HEK293 (cell line): Measurements from ENCODE around the gene KIFBP.

ENCODE experiments used
- CTCF ChIA-PET: fragments of 350-600 bp; formaldehyde crosslinking; extraction: SDS; loops from one replicate; lab custom pipeline; 2021; ENCODE audit warnings: antibody characterized with exemption; lab: Yijun Ruan, JAX
- POLR2A ChIA-PET: fragments of 300-600 bp; formaldehyde crosslinking; extraction: SDS; loops from one replicate; lab custom pipeline; 2020; ENCODE audit warnings: antibody characterized with exemption, inconsistent platforms; lab: Yijun Ruan, JAX
- H3K27ac ChIP-seq: fragments of 200-500 bp; sonication (Bioruptor generic); 2 replicates; pipeline ENCODE4 v1.5.1; 2014; ENCODE audit warnings: low read depth, low read length, control low read depth, inconsistent platforms; ENCODE audit errors: extremely low read depth
- H3K36me3 ChIP-seq, 2 experiments: fragments of 200-500 bp in 1 of 2; sonication (Bioruptor generic) in 1 of 2; 1 replicate in 1 of 2; 2 replicates in 1 of 2; pipeline ENCODE4 v1.5.1; 2014 to 2017; ENCODE audit warnings: inconsistent platforms in 2 of 2, low read length in 2 of 2; ENCODE audit not compliant: control insufficient read depth in 2 of 2, insufficient read depth in 1 of 2
- H3K4me1 ChIP-seq: fragments of 200-500 bp; sonication (Bioruptor generic); 2 replicates; pipeline ENCODE4 v1.5.1; 2014; ENCODE audit warnings: mild to moderate bottlenecking, low read length, inconsistent platforms; ENCODE audit not compliant: control insufficient read depth, insufficient read depth
- H3K4me3 ChIP-seq: 2 replicates; pipeline ENCODE4 v1.5.1; 2011; ENCODE audit warnings: low read depth, mild to moderate bottlenecking, control low read depth, low read length, moderate library complexity
- H3K9me3 ChIP-seq: fragments of 200-500 bp; sonication (Bioruptor generic); 2 replicates; pipeline ENCODE4 v1.5.1; 2014; ENCODE audit warnings: low read depth, low read length, inconsistent platforms; ENCODE audit not compliant: control insufficient read depth, insufficient read depth
- FEZF1 ChIP-seq: fragments of 450-650 bp; formaldehyde crosslinking; IDR thresholded peaks from 2 replicates; pipeline ENCODE4 v1.5.1; 2016; ENCODE audit warnings: missing biosample characterization, missing genetic modification characterization
- HIC1 ChIP-seq: fragments of 450-650 bp; formaldehyde crosslinking; IDR thresholded peaks from 2 replicates; pipeline ENCODE4 v1.5.1; 2016; ENCODE audit warnings: missing biosample characterization, missing genetic modification characterization
- KLF17 ChIP-seq: fragments of 450-650 bp; formaldehyde crosslinking; IDR thresholded peaks from 2 replicates; pipeline ENCODE4 v1.5.1; 2016; ENCODE audit warnings: missing biosample characterization, missing genetic modification characterization
- OSR2 ChIP-seq: fragments of 450-650 bp; formaldehyde crosslinking; IDR thresholded peaks from 2 replicates; pipeline ENCODE4 v1.5.1; 2016; ENCODE audit warnings: missing biosample characterization, missing genetic modification characterization
- RBAK ChIP-seq: fragments of 450-650 bp; formaldehyde crosslinking; IDR thresholded peaks from 2 replicates; pipeline ENCODE4 v1.5.1; 2016; ENCODE audit warnings: missing biosample characterization, missing genetic modification characterization
- SCRT2 ChIP-seq: fragments of 450-650 bp; formaldehyde crosslinking; IDR thresholded peaks from 2 replicates; pipeline ENCODE4 v1.5.1; 2016; ENCODE audit warnings: missing biosample characterization, missing genetic modification characterization
- TRIM28 ChIP-seq: IDR thresholded peaks from 2 replicates; pipeline ENCODE4 v1.6.1; 2011; ENCODE audit warnings: low read length, control low read depth, borderline replicate concordance
- YY1 ChIP-seq: fragments of 450-650 bp; formaldehyde crosslinking; IDR thresholded peaks from 2 replicates; pipeline ENCODE4 v1.5.1; 2018; ENCODE audit warnings: missing biosample characterization, missing genetic modification characterization
- YY2 ChIP-seq: fragments of 450-650 bp; formaldehyde crosslinking; IDR thresholded peaks from 2 replicates; pipeline ENCODE4 v1.5.1; 2016; ENCODE audit warnings: missing biosample characterization, missing genetic modification characterization
- ZBTB20 ChIP-seq: fragments of 450-650 bp; formaldehyde crosslinking; IDR thresholded peaks from 2 replicates; pipeline ENCODE4 v1.5.1; 2016; ENCODE audit warnings: missing biosample characterization, missing genetic modification characterization
- ZFP37 ChIP-seq: fragments of 450-650 bp; formaldehyde crosslinking; IDR thresholded peaks from 2 replicates; pipeline ENCODE4 v1.5.1; 2016; ENCODE audit warnings: missing biosample characterization, missing genetic modification characterization
- ZIC2 ChIP-seq: fragments of 450-650 bp; formaldehyde crosslinking; IDR thresholded peaks from 2 replicates; pipeline ENCODE4 v1.5.1; 2016; ENCODE audit warnings: missing biosample characterization, missing genetic modification characterization
- ZNF10 ChIP-seq: fragments of 450-650 bp; formaldehyde crosslinking; IDR thresholded peaks from 2 replicates; pipeline ENCODE4 v1.5.1; 2017; ENCODE audit warnings: missing biosample characterization, missing genetic modification characterization
- ZNF169 ChIP-seq: fragments of 450-650 bp; formaldehyde crosslinking; IDR thresholded peaks from 2 replicates; pipeline ENCODE4 v1.5.1; 2016; ENCODE audit warnings: missing biosample characterization, missing genetic modification characterization
- ZNF211 ChIP-seq: fragments of 450-650 bp; formaldehyde crosslinking; IDR thresholded peaks from 2 replicates; pipeline ENCODE4 v1.5.1; 2016; ENCODE audit warnings: low read depth, missing biosample characterization, missing genetic modification characterization
- ZNF274 ChIP-seq, 2 experiments: fragments of 200-500 bp in 1 of 2; fragments of 450-650 bp in 1 of 2; sonication (Bioruptor generic) in 1 of 2; formaldehyde crosslinking in 1 of 2; IDR thresholded peaks; 2 replicates each; pipeline versions ENCODE4 v1.5.1 to v1.6.1; 2014 to 2016; ENCODE audit warnings: borderline replicate concordance in 1 of 2, inconsistent platforms in 1 of 2, low read length in 1 of 2, missing biosample characterization in 1 of 2, missing genetic modification characterization in 1 of 2
- ZNF398 ChIP-seq: fragments of 450-650 bp; formaldehyde crosslinking; IDR thresholded peaks from 2 replicates; pipeline ENCODE4 v1.5.1; 2017; ENCODE audit warnings: missing biosample characterization, missing genetic modification characterization
- ZNF555 ChIP-seq: fragments of 450-650 bp; formaldehyde crosslinking; conservative IDR thresholded peaks from 2 replicates; pipeline ENCODE4 v1.5.1; 2017; ENCODE audit warnings: missing biosample characterization, mild to moderate bottlenecking, missing genetic modification characterization, inconsistent platforms
- TF ChIP-seq, protein P1 (sequence below): fragments of 450-650 bp; formaldehyde crosslinking; IDR thresholded peaks from 2 replicates; pipeline ENCODE4 v1.5.1; 2017; ENCODE audit warnings: missing biosample characterization, missing genetic modification characterization
- TF ChIP-seq, protein P2 (sequence below): sonication (generic); formaldehyde crosslinking; IDR thresholded peaks from 2 replicates; pipeline ENCODE4 v1.8.1; 2022; ENCODE audit warnings: mild to moderate bottlenecking, moderate library complexity, missing genetic modification reagents
- TF ChIP-seq, protein P3 (sequence below): fragments of 450-650 bp; formaldehyde crosslinking; IDR thresholded peaks from 2 replicates; pipeline ENCODE4 v1.5.1; 2016; ENCODE audit warnings: missing biosample characterization, missing genetic modification characterization

The KIFBP gene

DNA sequence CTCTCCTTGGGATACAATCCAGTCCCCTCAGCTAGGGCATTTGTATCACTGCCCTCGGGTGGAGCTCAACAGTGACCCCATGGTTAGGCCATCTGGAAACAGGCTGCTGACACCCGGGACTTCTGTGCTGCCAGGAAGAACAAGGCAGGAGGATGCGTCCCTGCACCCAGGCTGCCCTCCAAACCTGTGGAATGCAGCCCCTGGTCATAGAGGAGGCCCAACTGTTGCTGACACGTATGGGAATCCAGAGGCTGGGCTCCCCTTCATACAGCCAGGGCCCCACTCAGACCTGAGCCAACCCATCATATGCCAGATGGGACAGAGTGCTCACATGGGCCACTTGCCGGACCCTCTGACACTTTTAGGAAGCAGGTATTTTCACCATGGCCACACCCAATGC, 53.8 kb downstream of the KIFBP start:
- POLR2A ChIA-PET: no interaction called here
- TF ChIP-seq ZNF211 (tag by site-specific recombination) (no peak), ZNF274 (IDR thresholded peaks at IDR 0.05; ENCODE audit: low read length) (no peak), ZNF274 (tag by site-specific recombination; IDR thresholded peaks at IDR 0.05; ENCODE audit: borderline replicate concordance) (no peak), SCRT2 (tag by site-specific recombination) (peak; percentile 85)
- no peak overlapping the region for H3K4me3 ChIP-seq
- H3K9me3 ChIP-seq: no peaks in the 10 kb centered on the region
- no peaks in the 10 kb centered on the region for H3K4me1 ChIP-seq
- H3K27ac ChIP-seq: no peak overlapping the region
- no peaks in the 10 kb centered on the region for H3K36me3 ChIP-seq
- CTCF ChIA-PET: no interaction called here

- Histone ChIP-seq H3K4me3 (no peak overlapping the region), H3K4me1 (no peaks in the 10 kb centered on the region), H3K9me3 (no peaks in the 10 kb centered on the region), H3K27ac (no peak overlapping the region), H3K36me3 (no peaks in the 10 kb centered on the region)
- POLR2A ChIA-PET: no interaction called here
- CTCF ChIA-PET: no interaction called here
- TF ChIP-seq FEZF1 (tag by site-specific recombination): no peak
- TF ChIP-seq, protein P1, sequence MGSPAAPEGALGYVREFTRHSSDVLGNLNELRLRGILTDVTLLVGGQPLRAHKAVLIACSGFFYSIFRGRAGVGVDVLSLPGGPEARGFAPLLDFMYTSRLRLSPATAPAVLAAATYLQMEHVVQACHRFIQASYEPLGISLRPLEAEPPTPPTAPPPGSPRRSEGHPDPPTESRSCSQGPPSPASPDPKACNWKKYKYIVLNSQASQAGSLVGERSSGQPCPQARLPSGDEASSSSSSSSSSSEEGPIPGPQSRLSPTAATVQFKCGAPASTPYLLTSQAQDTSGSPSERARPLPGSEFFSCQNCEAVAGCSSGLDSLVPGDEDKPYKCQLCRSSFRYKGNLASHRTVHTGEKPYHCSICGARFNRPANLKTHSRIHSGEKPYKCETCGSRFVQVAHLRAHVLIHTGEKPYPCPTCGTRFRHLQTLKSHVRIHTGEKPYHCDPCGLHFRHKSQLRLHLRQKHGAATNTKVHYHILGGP: no peak
- peak; percentile 99 for TF ChIP-seq ZNF10 (tag by site-specific recombination)
- no peak for TF ChIP-seq ZNF398 (tag by site-specific recombination)
Measured at GRCh38 chr10:69042838-69043237, 54.2 kb downstream of the KIFBP start.

DNA sequence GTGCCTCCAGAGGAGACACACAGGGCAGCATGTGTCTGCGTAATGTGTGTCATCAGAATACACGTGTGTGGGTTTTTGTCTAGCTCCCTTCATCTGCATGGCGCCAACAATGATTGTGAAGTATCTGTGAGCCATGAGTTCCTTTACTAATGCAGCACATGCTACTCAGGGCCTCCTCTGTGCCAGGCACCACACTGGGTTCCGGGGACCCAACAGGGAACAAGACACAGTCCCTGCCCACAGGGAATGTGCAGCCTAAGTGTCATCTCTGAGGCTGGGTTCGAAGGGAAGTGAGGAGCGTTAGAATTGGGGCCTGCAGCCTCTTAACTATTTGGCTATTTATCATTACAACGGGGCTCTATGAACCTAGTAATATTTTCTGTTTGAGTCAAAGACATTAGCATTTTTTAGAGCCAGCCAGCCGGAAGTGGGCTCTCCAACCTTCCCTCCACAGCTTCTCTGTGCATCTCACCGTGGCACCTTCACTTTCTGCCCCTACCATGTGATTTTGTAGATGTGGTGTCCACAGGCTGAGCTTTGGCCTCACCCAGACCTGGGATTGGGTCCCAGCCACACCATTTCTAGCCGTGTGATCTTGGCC, 55.4 kb downstream of the KIFBP start:
- H3K27ac ChIP-seq: no peak overlapping the region
- no peak overlapping the region for H3K4me3 ChIP-seq
- POLR2A ChIA-PET: no interaction called here
- H3K4me1 ChIP-seq: no peaks in the 10 kb centered on the region
- no peaks in the 10 kb centered on the region for H3K36me3 ChIP-seq
- TF ChIP-seq ZNF555 (tag by site-specific recombination): no peak
- no peak for TF ChIP-seq OSR2 (tag by site-specific recombination)
- TF ChIP-seq ZNF169 (tag by site-specific recombination): no peak
- TF ChIP-seq RBAK (tag by site-specific recombination): no peak
- no peak for TF ChIP-seq KLF17
- no peak for TF ChIP-seq ZFP37 (tag by site-specific recombination)
- no peak for TF ChIP-seq YY2 (tag by site-specific recombination)
- TF ChIP-seq, protein P2, sequence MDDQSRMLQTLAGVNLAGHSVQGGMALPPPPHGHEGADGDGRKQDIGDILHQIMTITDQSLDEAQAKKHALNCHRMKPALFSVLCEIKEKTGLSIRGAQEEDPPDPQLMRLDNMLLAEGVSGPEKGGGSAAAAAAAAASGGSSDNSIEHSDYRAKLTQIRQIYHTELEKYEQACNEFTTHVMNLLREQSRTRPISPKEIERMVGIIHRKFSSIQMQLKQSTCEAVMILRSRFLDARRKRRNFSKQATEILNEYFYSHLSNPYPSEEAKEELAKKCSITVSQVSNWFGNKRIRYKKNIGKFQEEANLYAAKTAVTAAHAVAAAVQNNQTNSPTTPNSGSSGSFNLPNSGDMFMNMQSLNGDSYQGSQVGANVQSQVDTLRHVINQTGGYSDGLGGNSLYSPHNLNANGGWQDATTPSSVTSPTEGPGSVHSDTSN (CRISPR knock-in tag): no peak
- no peak for TF ChIP-seq TRIM28
- TF ChIP-seq HIC1: no peak
- TF ChIP-seq ZIC2 (tag by site-specific recombination): no peak
- TF ChIP-seq, protein P3, sequence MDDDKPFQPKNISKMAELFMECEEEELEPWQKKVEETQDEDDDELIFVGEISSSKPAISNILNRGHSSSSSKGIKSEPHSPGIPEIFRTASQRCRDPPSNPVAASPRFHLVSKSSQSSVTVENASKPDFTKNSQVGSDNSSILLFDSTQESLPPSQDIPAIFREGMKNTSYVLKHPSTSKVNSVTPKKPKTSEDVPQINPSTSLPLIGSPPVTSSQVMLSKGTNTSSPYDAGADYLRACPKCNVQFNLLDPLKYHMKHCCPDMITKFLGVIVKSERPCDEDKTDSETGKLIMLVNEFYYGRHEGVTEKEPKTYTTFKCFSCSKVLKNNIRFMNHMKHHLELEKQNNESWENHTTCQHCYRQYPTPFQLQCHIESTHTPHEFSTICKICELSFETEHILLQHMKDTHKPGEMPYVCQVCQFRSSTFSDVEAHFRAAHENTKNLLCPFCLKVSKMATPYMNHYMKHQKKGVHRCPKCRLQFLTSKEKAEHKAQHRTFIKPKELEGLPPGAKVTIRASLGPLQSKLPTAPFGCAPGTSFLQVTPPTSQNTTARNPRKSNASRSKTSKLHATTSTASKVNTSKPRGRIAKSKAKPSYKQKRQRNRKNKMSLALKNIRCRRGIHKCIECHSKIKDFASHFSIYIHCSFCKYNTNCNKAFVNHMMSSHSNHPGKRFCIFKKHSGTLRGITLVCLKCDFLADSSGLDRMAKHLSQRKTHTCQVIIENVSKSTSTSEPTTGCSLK (tag by site-specific recombination): no peak
- no peak for TF ChIP-seq YY1
- TF ChIP-seq ZBTB20 (tag by site-specific recombination): no peak
- TF ChIP-seq, all 188 proteins: peak for 0
- H3K9me3 ChIP-seq: no peaks in the 10 kb centered on the region
- CTCF ChIA-PET: interaction anchor here (0.6 kb wide), 1 partner anchor 1342 kb away, joined by 5 read pairs; no protein-coding TSS in a partner anchor
